COLO668 (cell line): ENCODE results near the gene EXOC6B.
A peak's percentile ranks its signal among the peaks of the same experiment; 100 is the strongest.

Source experiments
- DNase-seq: peaks from one replicate; lab custom pipeline; 2025; ENCODE audit not compliant: unreplicated experiment; lab: John Stamatoyannopoulos, UW

The EXOC6B gene

GRCh38 chr2:72793798-72794440 lies 31.9 kb downstream of the EXOC6B start:
- DNase-seq, result no peak

- DNase-seq, result no peak
These were observed 36.6 kb downstream of the EXOC6B start for GRCh38 chr2:72789241-72789640.

GRCh38 chr2:72788756-72789155 lies 37.1 kb downstream of the EXOC6B start:
- DNase-seq, result no peak

DNA sequence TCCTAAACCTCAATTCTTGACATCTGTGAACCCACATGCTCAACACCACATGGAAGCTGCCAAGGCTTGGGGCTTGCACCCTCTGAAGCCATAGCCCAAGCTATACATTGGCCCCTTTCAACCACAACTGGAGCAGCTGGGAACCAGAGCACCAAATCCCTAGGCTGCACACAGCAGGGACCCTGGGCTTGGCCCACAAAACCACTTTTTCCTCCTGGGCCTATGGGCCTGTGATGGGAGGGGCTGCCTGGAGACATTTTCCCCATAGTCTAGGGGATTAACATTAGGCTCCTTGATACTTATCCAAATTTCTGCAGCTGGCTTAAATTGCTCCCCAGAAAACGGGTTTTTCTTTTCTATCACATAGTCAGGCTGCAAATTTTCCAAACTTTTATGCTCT lies 40.3 kb downstream of the EXOC6B start:
- DNase-seq, result no peak

- no peak for DNase-seq
These were observed 43.3 kb downstream of the EXOC6B start for GRCh38 chr2:72782520-72782919.

DNA sequence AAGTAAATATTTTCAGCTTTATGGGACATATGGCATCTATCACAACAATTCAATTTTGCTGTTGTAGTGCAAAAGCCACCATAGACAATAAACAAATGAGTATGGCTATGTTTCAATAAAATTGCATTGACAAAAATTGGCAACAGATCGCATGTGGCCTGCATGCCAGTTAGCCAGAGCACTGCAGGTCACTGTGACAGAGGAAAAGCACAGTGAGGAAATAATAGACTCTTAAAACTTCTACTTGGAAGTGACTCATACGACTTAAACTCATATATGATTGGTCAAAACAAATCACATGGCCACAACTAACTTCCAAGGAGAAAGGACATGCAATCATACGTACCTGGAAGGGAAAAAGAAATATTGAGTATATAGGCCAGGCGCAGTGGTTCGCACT lies 44.4 kb downstream of the EXOC6B start:
- no peak for DNase-seq

- DNase-seq, result no peak
These were observed 45.4 kb downstream of the EXOC6B start for GRCh38 chr2:72780477-72780876.

GRCh38 chr2:72779495-72779894 lies 46.3 kb downstream of the EXOC6B start:
- DNase-seq, result no peak

DNA sequence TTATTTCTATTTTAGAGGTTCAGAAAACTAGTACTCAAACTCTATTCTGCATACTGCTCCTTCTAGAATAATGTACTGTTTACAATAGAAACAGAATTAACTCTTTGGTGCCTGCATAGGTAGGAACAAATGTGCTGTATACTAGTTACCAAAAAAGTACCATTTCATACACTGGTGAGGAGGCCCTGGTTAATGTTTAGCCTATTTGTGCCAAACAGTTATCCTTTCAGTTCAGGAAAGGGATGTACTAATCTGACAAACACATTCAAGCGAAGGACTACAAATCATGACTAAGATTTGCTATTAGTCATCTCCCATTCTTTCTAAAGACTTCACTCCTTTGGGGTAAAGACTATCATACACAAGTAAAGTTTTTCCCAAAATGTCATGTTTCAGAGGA lies 47.4 kb downstream of the EXOC6B start:
- no peak for DNase-seq

GRCh38 chr2:72770879-72771461 lies 54.9 kb downstream of the EXOC6B start:
- peak; percentile 57 for DNase-seq

DNA sequence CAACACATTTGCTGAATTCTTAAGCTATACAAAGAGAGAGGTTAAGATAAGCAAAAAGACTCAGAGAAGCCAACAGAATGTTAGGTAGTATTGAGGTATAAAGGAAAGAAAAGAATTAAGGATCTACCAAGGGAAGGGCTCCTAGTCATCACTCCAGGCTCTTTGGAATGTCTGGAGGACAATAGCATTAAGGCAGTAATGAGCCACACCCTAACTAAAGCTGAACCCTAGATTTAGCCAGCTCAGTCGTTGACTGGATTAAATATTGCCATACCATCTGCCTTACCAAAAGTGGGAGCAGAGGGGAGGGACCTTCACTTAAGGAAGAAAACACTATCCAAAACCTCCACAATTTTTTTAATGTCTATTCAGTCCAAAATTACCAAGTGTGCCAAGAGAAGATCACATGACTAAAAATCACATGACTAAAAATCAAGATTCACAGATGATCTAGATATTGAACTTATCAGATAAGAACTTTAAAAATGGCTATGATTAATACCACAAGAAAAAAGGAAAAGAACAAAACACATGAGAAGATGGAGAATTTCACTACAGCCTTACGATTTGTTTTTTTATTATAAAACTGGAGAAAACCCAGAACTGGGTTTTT lies 59.7 kb downstream of the EXOC6B start:
- DNase-seq, result no peak

GRCh38 chr2:72762276-72762675 lies 63.6 kb downstream of the EXOC6B start:
- DNase-seq, result no peak

DNA sequence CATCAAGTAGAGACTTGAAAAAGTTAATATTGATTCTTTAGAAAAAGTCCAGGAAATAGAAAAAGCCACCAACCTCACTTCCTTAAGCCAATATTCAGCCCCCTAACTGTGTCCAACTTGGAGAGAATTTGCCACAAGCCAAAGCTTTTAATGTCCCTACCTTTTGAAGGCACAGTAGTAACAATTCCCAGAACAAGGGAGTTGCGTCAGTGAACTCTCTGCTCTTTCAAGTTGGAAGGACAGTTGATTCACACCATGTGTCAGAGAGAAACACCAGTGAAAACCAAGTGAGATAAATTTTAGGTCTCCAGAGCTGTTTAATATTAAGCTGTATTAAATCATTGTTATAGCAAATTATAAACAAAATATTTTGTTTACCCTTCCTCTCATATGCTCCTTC lies 66.1 kb downstream of the EXOC6B start:
- DNase-seq, result no peak

DNA sequence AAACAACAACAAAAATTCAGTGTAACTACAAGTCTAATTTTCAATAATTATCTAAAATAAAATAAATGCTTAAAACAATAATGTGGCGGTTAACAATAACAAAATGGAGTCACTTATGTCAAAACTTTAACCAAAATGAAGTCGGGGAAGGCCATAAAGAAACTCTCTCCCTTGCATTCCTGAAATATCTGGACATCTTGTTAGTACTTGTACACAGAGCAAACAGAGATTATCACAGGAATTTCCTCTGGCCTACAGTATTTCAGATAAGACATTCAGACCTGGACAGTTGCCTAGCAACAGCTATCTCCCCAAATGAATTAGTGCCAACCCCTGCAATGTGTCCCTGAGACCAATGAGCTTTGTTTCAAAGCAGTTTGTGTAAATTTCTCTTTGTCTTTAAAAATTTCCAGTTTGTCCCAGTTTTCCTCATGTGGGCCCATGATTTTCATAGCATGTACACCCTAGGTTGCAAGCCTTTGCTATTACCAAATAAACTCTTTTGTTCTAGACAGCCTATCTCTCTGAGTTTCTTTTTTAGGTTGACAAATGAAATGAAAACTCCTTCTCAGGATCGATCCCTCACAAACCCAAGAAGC lies 68.6 kb downstream of the EXOC6B start:
- no peak for DNase-seq

DNA sequence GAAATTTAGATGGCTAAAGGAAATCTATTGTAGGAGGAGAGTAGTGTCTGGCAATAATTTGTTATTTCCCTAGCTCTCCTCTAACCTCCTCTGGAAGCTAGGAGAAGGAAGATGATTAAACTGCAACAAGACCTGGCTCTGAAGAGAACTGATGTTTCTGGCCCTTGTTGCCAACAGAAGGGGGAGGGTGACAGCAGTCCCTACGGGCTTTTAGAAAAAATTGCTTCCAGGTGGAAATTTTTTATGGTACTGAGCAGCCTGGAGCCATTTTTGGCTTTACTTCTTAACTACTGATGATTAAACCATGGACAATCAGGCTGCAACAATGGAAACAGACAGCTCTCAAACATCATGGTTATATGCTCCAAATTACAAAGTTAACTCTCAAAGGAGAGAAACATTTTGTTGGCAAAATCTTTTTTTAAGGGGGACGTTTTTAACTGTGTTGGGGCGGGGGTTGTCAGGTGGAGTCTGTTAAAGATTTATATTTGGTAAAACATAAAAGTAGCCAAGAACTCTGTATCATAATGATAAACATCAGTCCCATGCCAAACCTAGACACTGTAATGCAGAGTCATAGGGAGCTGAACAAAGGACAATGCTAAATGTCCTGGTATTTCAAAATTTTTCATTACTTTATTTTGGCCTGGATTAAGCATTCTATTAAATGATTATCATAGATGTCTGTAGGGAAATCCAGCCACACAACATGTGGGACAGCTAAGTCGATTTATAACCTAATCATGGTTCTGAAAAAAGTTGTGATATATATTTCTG lies 70.0 kb downstream of the EXOC6B start:
- DNase-seq, result no peak

DNA sequence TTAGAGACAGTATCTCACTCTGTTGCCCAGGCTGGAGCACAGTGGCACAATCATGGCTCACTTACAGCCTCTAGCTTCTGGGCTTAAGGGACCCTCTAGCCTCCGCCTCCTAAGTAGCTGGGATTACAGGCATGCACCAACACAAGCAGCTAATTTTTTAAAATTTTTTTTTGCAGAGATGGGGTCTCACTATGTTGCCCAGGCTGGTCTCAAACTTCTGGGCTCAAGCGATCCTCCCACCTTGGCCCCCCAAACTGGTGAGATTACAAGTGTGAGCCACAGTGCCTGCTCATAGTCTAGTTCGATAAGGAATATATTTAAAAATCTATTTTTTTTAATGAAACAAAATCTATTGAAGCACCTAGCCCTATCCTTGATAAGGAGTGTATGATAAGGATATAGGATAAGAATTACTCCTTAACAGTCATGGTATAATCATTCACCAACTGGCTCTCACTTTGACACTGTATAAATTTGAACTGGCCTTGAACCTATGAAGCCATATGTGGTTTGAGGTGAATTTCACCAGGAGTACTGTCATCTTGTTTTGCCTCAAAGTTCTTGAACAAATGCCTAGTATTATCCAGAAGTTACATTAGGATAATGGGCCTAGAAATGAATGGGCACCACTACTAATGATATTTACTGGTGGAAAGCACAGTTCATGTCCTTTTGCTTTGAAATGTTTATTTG lies 71.1 kb downstream of the EXOC6B start:
- DNase-seq, result no peak

DNA sequence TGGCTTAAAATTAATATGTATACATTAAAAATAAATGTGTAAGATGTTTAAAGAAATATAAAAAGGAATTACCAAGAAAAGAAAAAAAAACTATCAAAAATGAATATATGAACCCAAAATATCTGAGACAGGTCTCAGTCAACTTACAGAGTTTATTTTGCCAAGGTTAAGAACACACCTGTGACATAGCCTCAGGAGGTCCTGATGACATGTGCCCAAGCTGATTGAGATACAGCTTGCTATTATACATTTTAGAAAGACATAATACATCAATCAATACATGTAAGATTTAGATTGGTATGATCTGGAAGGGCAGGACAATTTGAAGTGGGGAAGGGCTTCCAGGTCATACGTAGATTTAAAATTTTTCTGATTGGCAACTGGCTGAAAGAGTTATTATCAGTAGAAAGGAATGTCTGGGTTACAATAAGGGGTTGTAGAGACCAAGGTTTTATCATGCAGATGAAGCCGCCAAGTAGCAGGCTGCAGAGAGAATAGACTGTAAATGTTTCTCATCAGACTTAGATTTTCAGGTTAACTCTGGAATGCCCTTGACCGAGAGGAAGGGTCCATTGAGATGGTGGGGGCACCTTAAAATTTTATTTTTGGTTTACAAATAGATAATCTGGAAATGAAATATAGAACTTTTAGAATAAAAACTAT lies 74.7 kb downstream of the EXOC6B start:
- DNase-seq, result no peak

GRCh38 chr2:72750466-72750865 lies 75.4 kb downstream of the EXOC6B start:
- no peak for DNase-seq

DNA sequence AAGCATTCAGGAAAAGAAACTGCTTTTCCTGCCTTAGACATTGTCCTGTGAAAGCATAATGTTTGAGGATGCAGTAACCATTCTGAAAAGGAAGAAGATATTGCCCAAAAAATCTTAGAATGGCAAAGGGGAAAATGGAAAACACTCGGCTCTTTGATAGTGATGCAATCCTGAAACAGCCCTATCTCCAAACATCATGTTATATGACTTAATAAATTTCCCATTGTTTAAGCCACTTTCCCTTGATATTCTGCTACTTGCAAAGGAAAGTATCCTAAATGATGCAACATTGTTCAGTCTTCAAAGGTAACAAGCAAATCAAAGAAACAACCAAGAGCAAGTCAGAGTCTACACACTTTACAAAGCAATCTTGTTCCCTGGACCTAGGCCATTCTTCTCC lies 78.5 kb downstream of the EXOC6B start:
- no peak for DNase-seq

- no peak for DNase-seq
These were observed 80.0 kb downstream of the EXOC6B start for GRCh38 chr2:72745679-72746368.
